CD4-positive, CD25-positive, alpha-beta regulatory T cell (primary cell): ENCODE measurements around the gene SLC25A18. TPM values are rescaled to one million over a fixed set of nuclear protein-coding genes. Genes with fewer than 3 reads are reported as not detected.

Experiments
- ATAC-seq, 2 donors: fragments of 150-1000 bp; cut with Tn5 transposase; one replicate each; pipeline ENCODE4 v1.10.0; 2021; ENCODE audit warnings: low read depth in 2 of 2, moderate number of reproducible peaks in 2 of 2, moderate library complexity in 1 of 2
- DNase-seq, 3 donors: peaks; one replicate each; pipeline versions ENCODE4 v3.0.0 to v3.0.0-alpha.2; 2012 to 2022; ENCODE audit warnings: mixed read lengths in 1 of 3
- H3K27ac ChIP-seq: one replicate; pipeline ENCODE4 v1.7.0; 2013; ENCODE audit warnings: mild to moderate bottlenecking, low read length; ENCODE audit not compliant: insufficient read depth, poor library complexity, severe bottlenecking
- H3K27me3 ChIP-seq: one replicate; pipeline ENCODE4 v1.7.0; 2013; ENCODE audit warnings: low read length; ENCODE audit not compliant: control insufficient read depth, insufficient read depth
- H3K36me3 ChIP-seq: one replicate; pipeline ENCODE4 v1.7.0; 2013; ENCODE audit warnings: mild to moderate bottlenecking, low read length, moderate library complexity; ENCODE audit not compliant: control insufficient read depth, insufficient read depth
- H3K4me1 ChIP-seq: 2 replicates; pipeline ENCODE4 v1.7.0; 2013; ENCODE audit warnings: mild to moderate bottlenecking, low read length; ENCODE audit not compliant: insufficient read depth, control insufficient read depth, poor library complexity, severe bottlenecking
- H3K4me3 ChIP-seq: one replicate; pipeline ENCODE4 v1.7.0; 2013; ENCODE audit warnings: low read depth, mild to moderate bottlenecking, low read length, moderate library complexity
- H3K9me3 ChIP-seq, 2 experiments: 1 replicate in 1 of 2; 2 replicates in 1 of 2; pipeline ENCODE4 v1.7.0; 2013; ENCODE audit warnings: low read length in 2 of 2, mild to moderate bottlenecking in 1 of 2, moderate library complexity in 1 of 2; ENCODE audit not compliant: control insufficient read depth in 2 of 2
- H3K27ac Mint-ChIP-seq, 3 donors: one replicate each; pipeline ENCODE4 v1.8.0; 2020 to 2022; ENCODE audit warnings: mild to moderate bottlenecking in 3 of 3, mixed read lengths in 3 of 3, moderate library complexity in 2 of 3
- H3K27me3 Mint-ChIP-seq: one replicate; pipeline ENCODE4 v1.8.0; 2022; ENCODE audit warnings: mild to moderate bottlenecking, mixed read lengths
- H3K36me3 Mint-ChIP-seq: one replicate; pipeline ENCODE4 v1.8.0; 2020; ENCODE audit warnings: mixed read lengths
- H3K4me1 Mint-ChIP-seq, 4 donors: one replicate each; pipeline ENCODE4 v1.8.0; 2020 to 2022; ENCODE audit warnings: mixed read lengths in 4 of 4, mild to moderate bottlenecking in 1 of 4
- H3K4me3 Mint-ChIP-seq, 4 donors: one replicate each; pipeline ENCODE4 v1.8.0; 2020 to 2022; ENCODE audit warnings: mild to moderate bottlenecking in 4 of 4, mixed read lengths in 4 of 4, moderate library complexity in 3 of 4
- H3K9me3 Mint-ChIP-seq, 7 donors: one replicate each; pipeline ENCODE4 v1.8.0; 2020 to 2022; ENCODE audit warnings: mixed read lengths in 7 of 7, mild to moderate bottlenecking in 3 of 7, moderate library complexity in 2 of 7
- polyA plus RNA-seq, 4 donors: library from polyadenylated mRNA; unstranded; fragments of 300-500 nt; fragmentation: Illumina TruSeq; gene quantifications; one replicate each; pipeline ENCODE4 v1.2.3, GENCODE V29; 2021
- total RNA-seq: library from RNA; stranded (reverse); gene quantifications from one replicate; pipeline ENCODE4 v1.2.3, GENCODE V29; 2022

The SLC25A18 gene
- total and polyA plus RNA-seq, 5 donors from 2014 or later: 0.09 TPM; not detected in 4

DNA sequence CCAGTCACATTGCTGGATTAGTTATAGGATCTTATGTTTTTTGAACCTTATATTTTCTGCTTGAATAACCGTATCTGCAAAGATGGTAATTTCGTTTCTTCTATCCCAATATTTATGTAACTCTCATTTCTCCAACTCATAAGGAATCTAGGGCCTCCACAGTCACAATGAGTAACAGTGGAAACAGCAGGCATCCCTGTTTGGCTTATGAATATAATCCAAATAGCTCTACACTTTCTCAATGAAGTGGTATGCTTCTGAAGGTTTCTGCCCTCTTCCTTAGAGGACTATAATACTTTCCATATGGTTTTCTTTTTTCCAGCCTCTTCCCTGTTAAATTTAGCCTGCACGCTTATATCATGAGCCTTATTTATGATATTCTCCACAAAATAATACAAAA is 48.8 kb downstream of the SLC25A18 start:
- Histone ChIP-seq H3K27ac (no peak overlapping the region), H3K36me3 (peaks cover 56% of the 10 kb centered on the region), H3K27me3 (no peaks in the 10 kb centered on the region), H3K4me1 (no peaks in the 10 kb centered on the region), H3K9me3 (no peaks in the 10 kb centered on the region), H3K4me3 (no peak overlapping the region)
- DNase-seq (no peak), ATAC-seq (no peak)
- no peaks in the 10 kb centered on the region for H3K9me3 Mint-ChIP-seq
- no peaks in the 10 kb centered on the region for H3K27me3 Mint-ChIP-seq
- peaks cover 5 to 22% (median 15%) of the 10 kb centered on the region in 4 donors for H3K4me1 Mint-ChIP-seq
- peaks cover 16% of the 10 kb centered on the region for H3K36me3 Mint-ChIP-seq
- no peak overlapping the region for H3K27ac Mint-ChIP-seq
- no peak overlapping the region for H3K4me3 Mint-ChIP-seq

DNA sequence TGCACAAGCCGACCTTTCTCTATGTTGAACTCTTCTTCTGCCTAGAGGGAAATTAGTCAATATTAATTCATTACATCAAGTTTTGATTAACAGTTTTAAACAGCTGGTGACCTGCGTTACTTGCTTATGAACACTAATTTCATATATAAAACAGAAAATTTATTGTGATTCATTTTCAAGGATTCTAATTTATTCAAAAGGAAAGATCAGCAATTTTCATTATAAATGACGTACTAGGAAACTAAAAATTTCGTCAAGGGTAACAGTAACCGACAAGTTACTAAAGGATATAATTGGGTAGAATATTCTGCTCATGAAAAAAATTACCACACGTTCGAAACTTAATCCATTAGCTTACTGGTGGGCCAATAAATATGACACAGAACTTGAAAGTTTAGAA is 50.0 kb downstream of the SLC25A18 start:
- H3K27ac Mint-ChIP-seq: no peak overlapping the region
- no peaks in the 10 kb centered on the region for H3K9me3 Mint-ChIP-seq
- no peak for ATAC-seq
- peaks cover 5 to 24% (median 15%) of the 10 kb centered on the region in 4 donors for H3K4me1 Mint-ChIP-seq
- H3K4me3 ChIP-seq: no peak overlapping the region
- DNase-seq: no peak
- no peaks in the 10 kb centered on the region for H3K9me3 ChIP-seq
- no peaks in the 10 kb centered on the region for H3K27me3 ChIP-seq
- H3K4me3 Mint-ChIP-seq: no peak overlapping the region
- peaks cover 19% of the 10 kb centered on the region for H3K36me3 Mint-ChIP-seq
- H3K27me3 Mint-ChIP-seq: no peaks in the 10 kb centered on the region
- H3K4me1 ChIP-seq: no peaks in the 10 kb centered on the region
- H3K36me3 ChIP-seq: peaks cover 58% of the 10 kb centered on the region
- no peak overlapping the region for H3K27ac ChIP-seq

DNA sequence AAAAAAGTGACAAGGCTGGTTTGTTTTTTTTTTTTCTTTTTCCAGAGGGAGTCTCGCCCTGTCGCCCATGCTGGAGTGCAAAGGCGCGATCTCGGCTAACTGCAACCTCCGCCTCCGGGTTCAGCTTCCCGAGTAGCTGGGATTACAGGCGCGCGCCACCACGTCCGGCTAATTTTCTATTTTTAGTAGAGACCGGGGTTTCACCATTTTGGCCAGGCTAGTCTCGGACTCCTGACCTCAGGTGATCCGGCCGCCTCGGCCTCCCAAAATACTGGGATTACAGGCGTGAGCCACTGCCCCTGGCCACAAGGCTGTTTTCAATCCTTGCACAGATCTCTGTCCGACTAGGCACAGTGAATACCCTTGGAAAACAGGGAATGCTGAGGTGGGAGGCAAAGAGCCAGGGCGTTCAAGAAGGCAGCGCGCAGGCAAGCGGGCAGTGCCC is 64.7 kb downstream of the SLC25A18 start:
- H3K27me3 ChIP-seq: no peaks in the 10 kb centered on the region
- no peaks in the 10 kb centered on the region for H3K9me3 ChIP-seq
- peak overlapping the region; percentile 99 for H3K4me3 ChIP-seq
- ATAC-seq: no peak
- H3K27me3 Mint-ChIP-seq: no peaks in the 10 kb centered on the region
- no peak for DNase-seq
- H3K36me3 ChIP-seq: peaks cover 5% of the 10 kb centered on the region
- peaks cover 4% of the 10 kb centered on the region for H3K36me3 Mint-ChIP-seq
- H3K27ac Mint-ChIP-seq: peak overlapping the region; percentile 98 to 100 (median 99)
- peaks cover 24% of the 10 kb centered on the region for H3K4me1 ChIP-seq
- H3K4me1 Mint-ChIP-seq: peaks cover 5 to 55% (median 26%) of the 10 kb centered on the region in 4 donors
- peak overlapping the region; percentile 93 for H3K27ac ChIP-seq
- H3K9me3 Mint-ChIP-seq: no peaks in the 10 kb centered on the region
- H3K4me3 Mint-ChIP-seq: peak overlapping the region; percentile 93 to 99 (median 98)

DNA sequence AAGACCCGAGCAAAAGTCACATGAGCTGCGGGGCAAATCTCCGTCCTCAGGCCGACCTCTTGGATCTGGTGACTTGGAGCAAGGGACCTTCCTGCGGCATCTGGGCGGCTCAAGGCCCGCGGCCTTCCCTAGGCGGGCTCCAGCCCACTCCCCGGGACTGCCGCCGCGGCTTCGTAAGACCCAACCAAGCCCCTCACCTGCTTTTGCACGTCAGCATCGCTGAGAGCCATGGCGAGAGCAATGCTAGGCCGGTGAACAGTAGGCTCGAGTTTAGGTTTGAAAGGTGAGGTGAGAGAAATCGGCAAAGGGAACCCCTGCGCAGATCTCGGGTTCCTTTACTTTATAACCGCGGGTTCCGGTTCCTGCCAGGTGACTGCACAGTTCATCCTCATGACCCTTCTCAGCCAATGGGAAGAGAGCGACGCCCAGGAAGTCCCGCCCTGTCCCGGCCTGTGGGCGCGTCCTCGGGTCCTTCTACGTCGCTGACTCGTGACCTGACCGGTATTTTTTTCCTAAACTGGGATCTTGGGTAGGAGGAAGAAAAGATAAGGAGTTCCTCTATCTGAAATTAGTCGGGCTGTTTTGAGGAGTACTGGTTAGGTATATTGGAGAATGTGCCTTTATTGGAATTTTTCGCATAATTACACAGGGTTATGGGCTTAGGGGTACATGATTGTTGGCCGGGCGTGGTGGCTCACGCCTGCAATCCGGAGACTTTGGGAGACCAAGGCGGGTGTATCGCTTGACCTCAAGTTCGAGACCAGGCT is 65.3 kb downstream of the SLC25A18 start, which contains the start of gene ATP6V1E1:
ATP6V1E1 (minus strand) TSS at position 344 of the 767 bp plus-strand sequence; CDS start at position 230, 114 bp downstream.
- H3K4me1 Mint-ChIP-seq: peaks cover 5 to 50% (median 24%) of the 10 kb centered on the region in 4 donors
- Histone ChIP-seq H3K27me3 (no peaks in the 10 kb centered on the region), H3K36me3 (no peaks in the 10 kb centered on the region), H3K9me3 (no peaks in the 10 kb centered on the region), H3K27ac (peak within 1 kb of the TSS; percentile 93), H3K4me3 (peak within 1 kb of the TSS; percentile 99), H3K4me1 (peaks cover 24% of the 10 kb centered on the region)
- H3K27ac Mint-ChIP-seq: peak within 1 kb of the TSS; percentile 98 to 100 (median 99)
- H3K9me3 Mint-ChIP-seq: no peaks in the 10 kb centered on the region
- peak within 1 kb of the TSS; percentile 93 to 99 (median 98) for H3K4me3 Mint-ChIP-seq
- no peaks in the 10 kb centered on the region for H3K27me3 Mint-ChIP-seq
- peak; percentile 94 to 97 (median 96) for DNase-seq
- H3K36me3 Mint-ChIP-seq: peaks cover 4% of the 10 kb centered on the region
- ATAC-seq: peak; percentile 100

DNA sequence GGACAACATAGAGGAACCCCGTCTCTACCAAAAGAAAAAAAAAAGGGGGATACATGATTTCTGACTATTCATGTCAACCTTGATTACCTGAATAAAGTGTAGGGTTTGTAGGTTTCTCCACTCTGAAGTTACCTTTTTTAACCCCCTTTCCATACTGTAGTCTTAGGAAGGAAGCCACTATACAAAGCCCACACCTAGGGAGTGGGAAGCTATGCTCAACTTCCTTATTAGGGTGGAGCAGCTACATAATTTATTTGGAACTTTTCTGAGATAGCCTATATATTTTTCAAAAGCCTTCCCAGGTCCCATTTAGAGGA is 65.8 kb downstream of the SLC25A18 start:
- ATAC-seq: no peak
- H3K4me1 Mint-ChIP-seq: peaks cover under 1 to 45% (median 20%) of the 10 kb centered on the region in 4 donors
- peak overlapping the region; percentile 99 for H3K4me3 ChIP-seq
- H3K27ac Mint-ChIP-seq: peak overlapping the region; percentile 98 to 100 (median 99)
- no peaks in the 10 kb centered on the region for H3K36me3 ChIP-seq
- H3K9me3 ChIP-seq: no peaks in the 10 kb centered on the region
- H3K27me3 Mint-ChIP-seq: no peaks in the 10 kb centered on the region
- peak overlapping the region; percentile 93 for H3K27ac ChIP-seq
- H3K4me1 ChIP-seq: peaks cover 24% of the 10 kb centered on the region
- no peaks in the 10 kb centered on the region for H3K27me3 ChIP-seq
- peak overlapping the region; percentile 93 to 99 (median 98) for H3K4me3 Mint-ChIP-seq
- H3K9me3 Mint-ChIP-seq: no peaks in the 10 kb centered on the region
- peaks cover 4% of the 10 kb centered on the region for H3K36me3 Mint-ChIP-seq
- no peak for DNase-seq

DNA sequence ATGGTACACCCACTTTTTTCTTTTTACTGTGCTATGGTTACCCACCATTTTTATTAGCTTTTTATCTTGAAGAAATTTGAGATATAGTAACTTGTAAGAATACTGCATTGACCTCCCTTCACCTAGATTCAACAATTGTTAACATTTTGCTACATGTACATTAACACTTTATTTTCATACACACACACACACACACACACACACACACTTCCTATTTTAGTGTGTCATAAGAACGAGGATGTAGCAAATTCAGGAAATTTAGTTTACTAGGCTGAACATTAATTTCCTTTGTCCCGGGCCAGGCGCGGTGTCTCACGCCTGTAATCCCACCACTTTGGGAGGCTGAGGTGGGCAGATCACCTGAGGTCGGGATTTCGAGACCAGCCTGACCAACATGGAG is 66.3 kb downstream of the SLC25A18 start:
- peaks cover 3% of the 10 kb centered on the region for H3K36me3 Mint-ChIP-seq
- no peaks in the 10 kb centered on the region for H3K27me3 ChIP-seq
- DNase-seq (peak in 1 of 3 donors; percentile 4), ATAC-seq (no peak)
- H3K4me3 ChIP-seq: peak overlapping the region; percentile 99
- H3K27ac ChIP-seq: peak overlapping the region; percentile 93
- H3K27ac Mint-ChIP-seq: peak overlapping the region; percentile 23 to 99 (median 98)
- peaks cover 0 to 40% (median 18%) of the 10 kb centered on the region in 4 donors for H3K4me1 Mint-ChIP-seq
- no peaks in the 10 kb centered on the region for H3K36me3 ChIP-seq
- H3K4me1 ChIP-seq: peaks cover 24% of the 10 kb centered on the region
- peak overlapping the region; percentile 52 to 99 (median 95) for H3K4me3 Mint-ChIP-seq
- H3K9me3 ChIP-seq: no peaks in the 10 kb centered on the region
- H3K9me3 Mint-ChIP-seq: no peaks in the 10 kb centered on the region
- H3K27me3 Mint-ChIP-seq: no peaks in the 10 kb centered on the region

DNA sequence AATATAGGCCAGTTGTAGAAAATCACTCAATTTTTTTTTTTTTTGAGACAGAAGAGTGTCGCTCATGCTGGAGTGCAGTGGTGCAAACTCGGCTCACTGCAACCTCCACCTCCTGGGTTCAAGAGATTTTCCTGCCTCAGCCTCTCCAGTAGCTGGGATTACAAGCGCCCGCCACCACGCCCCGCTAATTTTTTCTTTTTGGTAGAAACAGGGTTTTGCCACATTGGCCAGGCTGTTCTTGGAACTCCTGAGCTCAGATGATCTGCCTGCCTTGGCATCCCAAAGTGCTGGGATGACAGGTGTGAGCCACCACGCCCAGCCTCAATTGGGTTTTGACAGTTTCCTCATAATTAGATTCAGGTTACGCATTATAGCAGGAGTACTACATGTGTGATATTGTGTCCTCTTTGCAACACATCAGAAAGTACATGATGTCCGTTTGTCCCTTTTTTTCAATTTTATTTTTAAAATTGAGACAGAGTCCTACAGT is 67.8 kb downstream of the SLC25A18 start:
- H3K36me3 Mint-ChIP-seq: no peaks in the 10 kb centered on the region
- no peaks in the 10 kb centered on the region for H3K27me3 ChIP-seq
- no peak overlapping the region for H3K4me3 ChIP-seq
- H3K9me3 ChIP-seq: no peaks in the 10 kb centered on the region
- no peak for DNase-seq
- H3K27ac Mint-ChIP-seq: peak overlapping the region in 1 of 3 donors; percentile 57
- H3K4me1 Mint-ChIP-seq: peaks cover 0 to 27% (median 9%) of the 10 kb centered on the region in 4 donors
- peak overlapping the region in 2 of 4 donors; percentile 51 to 75 for H3K4me3 Mint-ChIP-seq
- no peak overlapping the region for H3K27ac ChIP-seq
- no peaks in the 10 kb centered on the region for H3K27me3 Mint-ChIP-seq
- peaks cover 16% of the 10 kb centered on the region for H3K4me1 ChIP-seq
- no peaks in the 10 kb centered on the region for H3K9me3 Mint-ChIP-seq
- H3K36me3 ChIP-seq: no peaks in the 10 kb centered on the region
- ATAC-seq: no peak
